GM12865 (cell line): ENCODE results near the gene SLC12A8.
A peak's percentile ranks its signal among the peaks of the same experiment; 100 is the strongest.

Source experiments
- DNase-seq: peaks from one replicate; pipeline ENCODE4 v3.0.0; 2010; ENCODE audit warnings: low read depth
- H3K4me3 ChIP-seq: 2 replicates; pipeline ENCODE4 v1.5.1; 2011; ENCODE audit warnings: mild to moderate bottlenecking, low read depth, low read length, control low read depth
- CTCF ChIP-seq: IDR thresholded peaks from 2 replicates; pipeline ENCODE4 v1.5.1; 2011; ENCODE audit warnings: low read length, control low read depth, low read depth, inconsistent platforms; ENCODE audit not compliant: insufficient read depth; ENCODE audit errors: missing control alignments

Gene SLC12A8

GRCh38 chr3:125165189-125165947, 47.2 kb downstream of the SLC12A8 start:
- no peak overlapping the region for H3K4me3 ChIP-seq
- TF ChIP-seq CTCF = peak; percentile 51
- peak; percentile 29 for DNase-seq

- peak; percentile 35 for TF ChIP-seq CTCF
- no peak overlapping the region for H3K4me3 ChIP-seq
- peak; percentile 53 for DNase-seq
These were observed 48.6 kb downstream of the SLC12A8 start for GRCh38 chr3:125163739-125164601.

GRCh38 chr3:125161607-125162219, 50.8 kb downstream of the SLC12A8 start:
- no peak for DNase-seq
- TF ChIP-seq CTCF = no peak
- no peak overlapping the region for H3K4me3 ChIP-seq

- TF ChIP-seq CTCF = no peak
- no peak overlapping the region for H3K4me3 ChIP-seq
- DNase-seq = no peak
These were observed 51.8 kb downstream of the SLC12A8 start for GRCh38 chr3:125160606-125161371.

GRCh38 chr3:125157183-125157582, 55.4 kb downstream of the SLC12A8 start:
- no peak for TF ChIP-seq CTCF
- DNase-seq = no peak
- no peak overlapping the region for H3K4me3 ChIP-seq

- no peak overlapping the region for H3K4me3 ChIP-seq
- TF ChIP-seq CTCF = no peak
These were observed 56.1 kb downstream of the SLC12A8 start for GRCh38 chr3:125156456-125156855.

More at GRCh38 chr3:125156456-125156855, 56.1 kb downstream of the SLC12A8 start:
- DNase-seq = no peak
